Erythroblast (primary cell): ENCODE measurements around the gene UTS2B.
"Not testable (repeated sequence)": the region's sequence is repeated elsewhere in the genome, so short reads cannot be mapped to it uniquely, and the experiment has no call there.

Source experiments
- DNase-seq, 2 experiments: peaks; one replicate each; lab custom pipeline; 2025; lab: John Stamatoyannopoulos, UW
- GATA1 ChIP-seq: IDR thresholded peaks from 2 replicates; pipeline ENCODE4 v1.6.1; 2011; ENCODE audit warnings: low read depth, mild to moderate bottlenecking, control low read depth, low read length, moderate library complexity
- POLR2A ChIP-seq: IDR thresholded peaks from 2 replicates; pipeline ENCODE4 v1.6.1; 2011; ENCODE audit warnings: mild to moderate bottlenecking, low read length

The UTS2B gene

GRCh38 chr3:191298846-191299245, 31.5 kb downstream of the UTS2B start:
- no peak for DNase-seq
- TF ChIP-seq GATA1: no peak
- TF ChIP-seq POLR2A: no peak

GRCh38 chr3:191296041-191296541, 34.2 kb downstream of the UTS2B start:
- no peak for TF ChIP-seq POLR2A
- TF ChIP-seq GATA1: no peak
- no peak for DNase-seq

- DNase-seq: no peak
- no peak for TF ChIP-seq POLR2A
- TF ChIP-seq GATA1: no peak
Measured at GRCh38 chr3:191294291-191294690, 36.0 kb downstream of the UTS2B start.

GRCh38 chr3:191292243-191293015, 37.9 kb downstream of the UTS2B start:
- TF ChIP-seq POLR2A: no peak
- no peak for TF ChIP-seq GATA1
- no peak for DNase-seq

GRCh38 chr3:191290311-191291025, 39.9 kb downstream of the UTS2B start:
- TF ChIP-seq POLR2A (no peak), GATA1 (no peak)
- DNase-seq: no peak

- no peak for DNase-seq
- TF ChIP-seq POLR2A (no peak), GATA1 (no peak)
Measured at GRCh38 chr3:191283400-191283799, 46.9 kb downstream of the UTS2B start.

GRCh38 chr3:191282251-191283185, 47.8 kb downstream of the UTS2B start:
- no peak for DNase-seq
- TF ChIP-seq POLR2A (no peak), GATA1 (no peak)

- TF ChIP-seq POLR2A (no peak), GATA1 (no peak)
- no peak for DNase-seq
Measured at GRCh38 chr3:191280882-191281281, 49.4 kb downstream of the UTS2B start.

- no peak for TF ChIP-seq GATA1
- no peak for DNase-seq
Measured at GRCh38 chr3:191280111-191280510, 50.2 kb downstream of the UTS2B start.

GRCh38 chr3:191275751-191276150, 54.6 kb downstream of the UTS2B start:
- no peak for DNase-seq
- TF ChIP-seq POLR2A (no peak), GATA1 (no peak)

GRCh38 chr3:191275244-191275643, 55.1 kb downstream of the UTS2B start:
- DNase-seq: not testable (repeated sequence)

GRCh38 chr3:191269289-191270085, 60.8 kb downstream of the UTS2B start:
- TF ChIP-seq POLR2A: no peak
- no peak for TF ChIP-seq GATA1
- DNase-seq: no peak

GRCh38 chr3:191268737-191269136, 61.6 kb downstream of the UTS2B start:
- DNase-seq: no peak
- no peak for TF ChIP-seq GATA1
- TF ChIP-seq POLR2A: no peak

- TF ChIP-seq GATA1 (no peak), POLR2A (no peak)
- DNase-seq: no peak
Measured at GRCh38 chr3:191263850-191264249, 66.5 kb downstream of the UTS2B start.
